T-helper 17 cell (primary cell): ENCODE data around the gene CELSR2. TPM values are rescaled to one million over a fixed set of nuclear protein-coding genes. Genes with fewer than 3 reads are reported as not detected.

ENCODE experiments used
- ATAC-seq: fragments of 150-1000 bp; cut with Tn5 transposase; 2 replicates; pipeline ENCODE4 v1.10.0; 2021; ENCODE audit warnings: mild to moderate bottlenecking, moderate library complexity
- DNase-seq, 3 donors: peaks; one replicate each; pipeline versions ENCODE4 v3.0.0 to v3.0.0-alpha.2; 2020 to 2021
- H3K9me3 ChIP-seq: one replicate; pipeline ENCODE4 v1.7.0; 2013; ENCODE audit warnings: low read length, mild to moderate bottlenecking; ENCODE audit not compliant: control insufficient read depth, poor library complexity, severe bottlenecking
- H3K27ac Mint-ChIP-seq: one replicate; pipeline ENCODE4 v1.8.0; 2022; ENCODE audit warnings: mild to moderate bottlenecking, moderate library complexity, mixed read lengths
- H3K27me3 Mint-ChIP-seq: one replicate; pipeline ENCODE4 v1.8.0; 2022; ENCODE audit warnings: mixed read lengths
- H3K36me3 Mint-ChIP-seq: one replicate; pipeline ENCODE4 v1.8.0; 2022; ENCODE audit warnings: low read depth, mixed read lengths
- H3K4me1 Mint-ChIP-seq: one replicate; pipeline ENCODE4 v1.8.0; 2022; ENCODE audit warnings: mild to moderate bottlenecking, mixed read lengths
- H3K4me3 Mint-ChIP-seq: one replicate; pipeline ENCODE4 v1.8.0; 2022; ENCODE audit warnings: mild to moderate bottlenecking, moderate library complexity, mixed read lengths
- total RNA-seq, 4 donors: library from RNA in 2 of 4; stranded (reverse) in 2 of 4; gene quantifications; one replicate each; pipeline ENCODE4 v1.2.3 and lab custom pipeline; 2022 to 2026

Gene CELSR2
- total RNA-seq, 2 donors from 2014 or later, result 3.2 to 3.3 TPM

GRCh38 chr1:109266965-109267364 lies 17.6 kb downstream of the CELSR2 start:
- Mint-ChIP-seq H3K4me3 (no peak overlapping the region), H3K27ac (no peak overlapping the region), H3K4me1 (peaks cover 3% of the 10 kb centered on the region), H3K27me3 (no peaks in the 10 kb centered on the region), H3K36me3 (peaks cover 2% of the 10 kb centered on the region)
- ATAC-seq (no peak), DNase-seq (no peak)
- no peaks in the 10 kb centered on the region for H3K9me3 ChIP-seq

DNA sequence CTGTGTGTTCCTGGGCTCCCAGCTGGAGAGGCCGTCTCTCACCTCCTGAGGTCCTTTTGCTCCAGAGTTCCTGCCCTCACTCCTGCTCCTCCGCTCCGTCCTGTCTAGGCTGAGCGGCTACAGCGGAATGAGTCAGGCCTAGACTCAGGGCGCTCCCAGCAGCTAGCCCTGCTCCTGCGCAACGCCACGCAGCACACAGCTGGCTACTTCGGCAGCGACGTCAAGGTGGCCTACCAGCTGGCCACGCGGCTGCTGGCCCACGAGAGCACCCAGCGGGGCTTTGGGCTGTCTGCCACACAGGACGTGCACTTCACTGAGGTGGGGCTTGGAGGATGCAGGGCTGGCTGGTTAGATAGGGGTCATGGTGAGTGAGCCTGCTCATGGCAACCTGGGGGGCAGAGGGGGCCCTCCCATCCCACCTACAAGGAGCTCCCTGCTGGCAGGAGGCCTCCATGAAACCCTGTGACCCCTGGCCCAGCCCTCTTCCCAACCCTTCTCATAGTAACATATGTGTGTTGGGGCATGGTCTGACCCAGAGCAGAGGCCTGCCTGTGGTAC lies 18.5 kb downstream of the CELSR2 start:
- no peak for ATAC-seq
- no peak overlapping the region for H3K4me3 Mint-ChIP-seq

DNA sequence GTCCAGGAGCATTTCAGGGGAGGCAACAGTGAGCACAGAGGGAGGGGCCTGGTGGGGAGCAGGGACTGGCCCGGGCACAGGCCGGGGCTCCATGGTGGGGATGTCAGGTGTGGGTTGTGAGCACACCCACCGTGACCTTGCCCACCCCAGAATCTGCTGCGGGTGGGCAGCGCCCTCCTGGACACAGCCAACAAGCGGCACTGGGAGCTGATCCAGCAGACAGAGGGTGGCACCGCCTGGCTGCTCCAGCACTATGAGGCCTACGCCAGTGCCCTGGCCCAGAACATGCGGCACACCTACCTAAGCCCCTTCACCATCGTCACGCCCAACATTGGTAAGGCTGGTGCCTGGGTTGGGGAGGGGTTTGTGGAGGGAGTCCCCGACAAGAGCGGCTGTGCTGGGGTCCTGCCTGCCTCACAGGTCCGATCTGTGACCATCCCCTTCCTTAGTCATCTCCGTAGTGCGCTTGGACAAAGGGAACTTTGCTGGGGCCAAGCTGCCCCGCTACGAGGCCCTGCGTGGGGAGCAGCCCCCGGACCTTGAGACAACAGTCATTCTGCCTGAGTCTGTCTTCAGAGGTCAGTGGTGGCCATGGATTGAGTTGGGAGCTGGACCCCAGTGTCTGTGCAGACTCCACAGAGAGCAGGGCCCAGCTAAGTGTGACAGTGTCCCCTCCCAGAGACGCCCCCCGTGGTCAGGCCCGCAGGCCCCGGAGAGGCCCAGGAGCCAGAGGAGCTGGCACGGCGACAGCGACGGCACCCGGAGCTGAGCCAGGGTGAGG lies 19.3 kb downstream of the CELSR2 start:
- H3K27ac Mint-ChIP-seq, result no peak overlapping the region
- H3K4me1 Mint-ChIP-seq, result peaks cover under 1% of the 10 kb centered on the region
- H3K9me3 ChIP-seq, result no peaks in the 10 kb centered on the region
- peaks cover 2% of the 10 kb centered on the region for H3K36me3 Mint-ChIP-seq
- no peak for DNase-seq
- no peaks in the 10 kb centered on the region for H3K27me3 Mint-ChIP-seq
- no peak overlapping the region for H3K4me3 Mint-ChIP-seq
- ATAC-seq, result no peak

More for the DNA sequence above, 18.5 kb downstream of the CELSR2 start:
- H3K9me3 ChIP-seq, result no peaks in the 10 kb centered on the region
- Mint-ChIP-seq H3K27me3 (no peaks in the 10 kb centered on the region), H3K4me1 (peaks cover 3% of the 10 kb centered on the region), H3K36me3 (peaks cover 2% of the 10 kb centered on the region), H3K27ac (no peak overlapping the region)
- no peak for DNase-seq

DNA sequence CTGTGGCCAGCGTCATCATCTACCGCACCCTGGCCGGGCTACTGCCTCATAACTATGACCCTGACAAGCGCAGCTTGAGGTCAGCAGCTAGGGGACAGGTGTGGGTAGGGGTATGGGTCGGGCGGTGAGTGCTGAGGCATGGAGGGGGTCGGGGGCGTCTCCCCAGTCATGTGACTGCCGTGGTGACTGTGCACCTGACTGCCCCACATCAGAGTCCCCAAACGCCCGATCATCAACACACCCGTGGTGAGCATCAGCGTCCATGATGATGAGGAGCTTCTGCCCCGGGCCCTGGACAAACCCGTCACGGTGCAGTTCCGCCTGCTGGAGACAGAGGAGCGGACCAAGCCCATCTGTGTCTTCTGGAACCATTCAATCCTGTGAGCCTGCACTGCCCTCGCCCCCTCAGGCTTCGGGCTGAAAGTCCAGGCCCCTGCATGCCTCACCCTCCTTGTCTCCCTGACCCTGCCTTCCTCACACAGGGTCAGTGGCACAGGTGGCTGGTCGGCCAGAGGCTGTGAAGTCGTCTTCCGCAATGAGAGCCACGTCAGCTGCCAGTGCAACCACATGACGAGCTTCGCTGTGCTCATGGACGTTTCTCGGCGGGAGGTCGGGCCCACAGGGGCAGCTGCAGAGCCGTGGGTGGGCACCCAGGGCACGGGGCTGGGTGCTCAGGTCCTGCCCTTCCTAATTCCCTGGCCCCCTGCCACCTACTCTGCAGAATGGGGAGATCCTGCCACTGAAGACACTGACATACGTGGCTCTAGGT lies 20.1 kb downstream of the CELSR2 start:
- H3K36me3 Mint-ChIP-seq, result peaks cover 2% of the 10 kb centered on the region
- ATAC-seq, result no peak
- H3K27ac Mint-ChIP-seq, result peak overlapping the region; percentile 65
- no peak overlapping the region for H3K4me3 Mint-ChIP-seq
- H3K27me3 Mint-ChIP-seq, result no peaks in the 10 kb centered on the region
- no peaks in the 10 kb centered on the region for H3K4me1 Mint-ChIP-seq
- no peaks in the 10 kb centered on the region for H3K9me3 ChIP-seq
- DNase-seq, result no peak

DNA sequence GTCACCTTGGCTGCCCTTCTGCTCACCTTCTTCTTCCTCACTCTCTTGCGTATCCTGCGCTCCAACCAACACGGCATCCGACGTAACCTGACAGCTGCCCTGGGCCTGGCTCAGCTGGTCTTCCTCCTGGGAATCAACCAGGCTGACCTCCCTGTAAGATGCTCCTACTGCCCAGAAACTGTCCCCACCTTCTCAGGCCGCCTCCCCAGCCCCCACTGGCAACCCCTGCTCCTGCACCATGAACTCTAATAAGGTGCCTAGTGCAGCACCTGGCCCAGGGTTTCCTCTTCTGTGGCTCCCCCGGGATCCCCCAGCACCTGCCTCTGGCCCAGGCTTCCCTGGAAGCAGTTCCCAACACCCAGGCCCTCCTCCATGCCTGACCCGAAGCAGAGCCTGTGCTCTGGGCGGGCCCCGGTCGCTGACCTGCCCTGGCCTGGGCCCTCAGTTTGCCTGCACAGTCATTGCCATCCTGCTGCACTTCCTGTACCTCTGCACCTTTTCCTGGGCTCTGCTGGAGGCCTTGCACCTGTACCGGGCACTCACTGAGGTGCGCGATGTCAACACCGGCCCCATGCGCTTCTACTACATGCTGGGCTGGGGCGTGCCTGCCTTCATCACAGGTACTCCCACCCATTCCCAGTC lies 20.8 kb downstream of the CELSR2 start:
- no peak for ATAC-seq
- H3K4me1 Mint-ChIP-seq, result no peaks in the 10 kb centered on the region
- no peak for DNase-seq
- H3K27ac Mint-ChIP-seq, result peak overlapping the region; percentile 65
- H3K9me3 ChIP-seq, result no peaks in the 10 kb centered on the region
- no peaks in the 10 kb centered on the region for H3K27me3 Mint-ChIP-seq
- peaks cover 2% of the 10 kb centered on the region for H3K36me3 Mint-ChIP-seq
- no peak overlapping the region for H3K4me3 Mint-ChIP-seq

- Mint-ChIP-seq H3K4me3 (no peak overlapping the region), H3K36me3 (peaks cover 2% of the 10 kb centered on the region), H3K4me1 (no peaks in the 10 kb centered on the region), H3K27me3 (no peaks in the 10 kb centered on the region), H3K27ac (peak overlapping the region; percentile 65)
- ATAC-seq, result no peak
- no peaks in the 10 kb centered on the region for H3K9me3 ChIP-seq
- DNase-seq, result no peak
These were observed 21.4 kb downstream of the CELSR2 start for GRCh38 chr1:109270623-109271317.

DNA sequence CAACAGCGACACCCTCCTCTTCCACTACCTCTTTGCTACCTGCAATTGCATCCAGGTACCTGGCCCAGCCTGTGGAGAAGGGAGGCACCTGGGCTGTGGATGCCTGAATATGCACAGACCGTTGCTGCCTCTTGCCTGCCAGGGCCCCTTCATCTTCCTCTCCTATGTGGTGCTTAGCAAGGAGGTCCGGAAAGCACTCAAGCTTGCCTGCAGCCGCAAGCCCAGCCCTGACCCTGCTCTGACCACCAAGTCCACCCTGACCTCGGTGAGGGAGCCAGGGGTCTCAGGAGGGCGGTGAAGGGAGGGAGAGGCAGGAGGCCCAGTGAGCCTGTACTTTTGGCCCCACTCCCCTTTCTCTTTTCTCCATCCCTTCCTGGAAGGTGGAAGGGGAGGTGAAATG lies 22.1 kb downstream of the CELSR2 start:
- ATAC-seq (no peak), DNase-seq (no peak)
- Mint-ChIP-seq H3K36me3 (peaks cover 2% of the 10 kb centered on the region), H3K4me3 (no peak overlapping the region), H3K27ac (no peak overlapping the region), H3K27me3 (no peaks in the 10 kb centered on the region), H3K4me1 (no peaks in the 10 kb centered on the region)
- no peaks in the 10 kb centered on the region for H3K9me3 ChIP-seq

DNA sequence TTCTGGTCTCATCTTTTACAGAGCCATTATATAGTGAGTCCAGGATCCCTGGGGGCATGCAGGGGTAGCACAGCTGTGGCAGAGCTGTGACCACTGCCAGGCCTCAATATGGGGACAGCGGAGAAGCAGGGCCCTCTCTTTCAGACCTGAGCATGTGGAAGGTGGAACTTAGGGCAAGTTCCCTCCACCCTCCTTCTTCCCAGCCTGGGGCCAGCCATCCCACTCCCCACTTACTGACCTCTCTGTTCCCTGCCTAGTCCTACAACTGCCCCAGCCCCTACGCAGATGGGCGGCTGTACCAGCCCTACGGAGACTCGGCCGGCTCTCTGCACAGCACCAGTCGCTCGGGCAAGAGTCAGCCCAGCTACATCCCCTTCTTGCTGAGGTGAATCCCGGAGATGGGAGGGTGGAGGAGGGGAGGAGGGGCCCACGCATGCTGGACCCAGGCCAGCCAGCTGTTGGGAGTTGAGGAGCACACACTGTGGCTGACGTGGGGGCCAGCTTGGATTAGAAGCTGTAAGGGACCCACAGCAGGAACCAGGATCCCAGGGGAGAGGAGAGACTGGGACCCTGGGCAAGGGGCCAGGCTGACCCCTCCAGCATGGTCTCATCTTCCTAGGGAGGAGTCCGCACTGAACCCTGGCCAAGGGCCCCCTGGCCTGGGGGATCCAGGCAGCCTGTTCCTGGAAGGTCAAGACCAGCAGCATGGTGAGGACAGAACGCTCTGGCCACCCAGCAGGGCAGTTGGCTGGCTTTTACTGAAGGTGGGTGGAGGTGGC lies 22.9 kb downstream of the CELSR2 start:
- Mint-ChIP-seq H3K36me3 (peaks cover 2% of the 10 kb centered on the region), H3K4me1 (peaks cover 2% of the 10 kb centered on the region), H3K4me3 (no peak overlapping the region), H3K27me3 (no peaks in the 10 kb centered on the region), H3K27ac (no peak overlapping the region)
- ATAC-seq (no peak), DNase-seq (no peak)
- H3K9me3 ChIP-seq, result no peaks in the 10 kb centered on the region

DNA sequence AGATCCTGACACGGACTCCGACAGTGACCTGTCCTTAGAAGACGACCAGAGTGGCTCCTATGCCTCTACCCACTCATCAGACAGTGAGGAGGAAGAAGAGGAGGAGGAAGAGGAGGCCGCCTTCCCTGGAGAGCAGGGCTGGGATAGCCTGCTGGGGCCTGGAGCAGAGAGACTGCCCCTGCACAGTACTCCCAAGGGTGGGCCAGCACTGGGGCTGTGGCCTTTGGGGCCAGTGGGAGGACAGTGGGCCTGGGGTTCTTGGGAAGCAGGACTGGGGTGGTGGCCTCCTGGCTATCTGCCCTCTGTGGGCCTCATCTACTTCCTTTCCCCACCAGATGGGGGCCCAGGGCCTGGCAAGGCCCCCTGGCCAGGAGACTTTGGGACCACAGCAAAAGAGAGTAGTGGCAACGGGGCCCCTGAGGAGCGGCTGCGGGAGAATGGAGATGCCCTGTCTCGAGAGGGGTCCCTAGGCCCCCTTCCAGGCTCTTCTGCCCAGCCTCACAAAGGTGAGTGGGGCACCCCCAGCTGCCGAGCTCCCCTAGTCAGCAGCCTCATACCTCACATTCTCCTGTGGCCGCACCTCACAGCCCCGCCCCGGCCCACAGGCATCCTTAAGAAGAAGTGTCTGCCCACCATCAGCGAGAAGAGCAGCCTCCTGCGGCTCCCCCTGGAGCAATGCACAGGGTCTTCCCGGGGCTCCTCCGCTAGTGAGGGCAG lies 23.6 kb downstream of the CELSR2 start:
- Mint-ChIP-seq H3K36me3 (peaks cover 2% of the 10 kb centered on the region), H3K4me3 (no peak overlapping the region), H3K27ac (no peak overlapping the region), H3K4me1 (peaks cover 2% of the 10 kb centered on the region), H3K27me3 (no peaks in the 10 kb centered on the region)
- no peak for ATAC-seq
- no peak for DNase-seq
- H3K9me3 ChIP-seq, result no peaks in the 10 kb centered on the region

DNA sequence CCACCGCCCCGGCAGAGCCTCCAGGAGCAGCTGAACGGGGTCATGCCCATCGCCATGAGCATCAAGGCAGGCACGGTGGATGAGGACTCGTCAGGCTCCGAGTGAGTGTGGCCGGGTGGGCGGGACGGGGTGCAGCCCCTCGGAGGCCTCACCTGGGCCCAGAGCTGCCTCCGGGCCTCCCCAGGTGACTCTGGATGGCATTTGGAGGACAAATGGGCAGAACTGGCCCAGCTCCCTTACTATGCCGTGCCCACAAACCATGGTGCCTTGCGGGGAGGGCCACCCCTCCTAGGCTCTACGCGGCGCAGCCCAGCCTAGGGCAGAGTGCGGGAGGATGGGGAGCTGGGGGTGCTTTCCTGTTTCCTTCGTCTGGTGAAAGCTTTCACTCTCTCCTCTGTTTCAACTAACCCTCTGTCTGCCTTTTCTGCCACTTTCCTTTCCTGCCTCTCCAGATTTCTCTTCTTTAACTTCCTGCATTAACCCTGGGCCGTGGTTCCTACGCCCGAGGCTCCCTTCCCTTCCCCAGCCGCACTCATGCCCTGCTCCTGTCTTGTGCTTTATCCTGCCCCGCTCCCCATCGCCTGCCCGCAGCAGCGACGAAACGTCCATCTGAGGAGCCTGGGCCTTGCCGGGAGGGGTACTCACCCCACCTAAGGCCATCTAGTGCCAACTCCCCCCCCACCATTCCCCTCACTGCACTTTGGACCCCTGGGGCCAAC lies 24.4 kb downstream of the CELSR2 start:
- H3K27ac Mint-ChIP-seq, result no peak overlapping the region
- H3K9me3 ChIP-seq, result no peaks in the 10 kb centered on the region
- no peak overlapping the region for H3K4me3 Mint-ChIP-seq
- no peak for DNase-seq
- peaks cover 2% of the 10 kb centered on the region for H3K4me1 Mint-ChIP-seq
- ATAC-seq, result no peak
- H3K27me3 Mint-ChIP-seq, result no peaks in the 10 kb centered on the region
- no peaks in the 10 kb centered on the region for H3K36me3 Mint-ChIP-seq
